Brain microvascular endothelial cell (primary cell): ENCODE data around the gene TULP3.

ENCODE experiments used
- DNase-seq: peaks from one replicate; pipeline ENCODE4 v3.0.0-alpha.2; 2020
- H3K27ac ChIP-seq: fragments of 250-450 bp; sonication (Bioruptor Pico); 2 replicates; pipeline ENCODE4 v1.5.1; 2020; ENCODE audit warnings: mild to moderate bottlenecking, moderate library complexity
- H3K27me3 ChIP-seq: fragments of 250-450 bp; sonication (Bioruptor Pico); replicated peaks from 2 replicates; pipeline ENCODE4 v1.5.1; 2020; ENCODE audit warnings: mild to moderate bottlenecking
- H3K36me3 ChIP-seq: fragments of 250-450 bp; sonication (Bioruptor Pico); replicated peaks from 2 replicates; pipeline ENCODE4 v1.5.1; 2020; ENCODE audit warnings: mild to moderate bottlenecking
- H3K4me3 ChIP-seq: 2 replicates; pipeline ENCODE4 v1.5.1; 2011; ENCODE audit warnings: low read depth, mild to moderate bottlenecking, control low read depth, low read length, moderate library complexity
- in situ Hi-C: cut with HindIII; loops from 2 replicates; pipeline ENCODE4 v1.10.0; 2017; ENCODE audit warnings: low sequenced_read_pairs, low pct_ligation_motif_present
- TF ChIP-seq, protein P1 (sequence below): IDR thresholded peaks from 2 replicates; pipeline ENCODE4 v1.5.1; 2011; ENCODE audit warnings: low read depth, mild to moderate bottlenecking, moderate library complexity, low read length, control low read depth, inconsistent platforms; ENCODE audit errors: missing control alignments

The TULP3 gene

DNA sequence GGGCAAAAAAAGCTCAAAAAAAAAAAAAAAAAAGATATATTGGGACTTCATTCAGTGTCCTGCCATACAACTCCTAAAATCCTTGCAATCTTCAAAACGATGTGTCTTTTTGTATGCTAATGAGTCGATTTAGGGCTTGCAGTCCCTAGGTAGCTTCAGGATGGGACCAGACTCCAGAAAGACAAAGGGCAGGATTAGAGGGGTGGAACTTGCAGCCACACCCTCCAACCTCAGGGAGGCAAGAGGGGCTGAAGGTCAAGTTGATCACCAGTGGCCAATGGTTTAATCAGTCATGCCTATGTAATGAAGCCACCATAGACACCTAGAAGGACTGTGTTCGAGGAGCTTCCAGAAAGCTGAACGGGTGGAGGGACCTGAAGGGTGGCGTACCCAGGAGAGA lies 97.8 kb downstream of the TULP3 start:
- in situ Hi-C loops, result no loop called here
- no peaks in the 10 kb centered on the region for H3K27me3 ChIP-seq
- TF ChIP-seq, protein P1, sequence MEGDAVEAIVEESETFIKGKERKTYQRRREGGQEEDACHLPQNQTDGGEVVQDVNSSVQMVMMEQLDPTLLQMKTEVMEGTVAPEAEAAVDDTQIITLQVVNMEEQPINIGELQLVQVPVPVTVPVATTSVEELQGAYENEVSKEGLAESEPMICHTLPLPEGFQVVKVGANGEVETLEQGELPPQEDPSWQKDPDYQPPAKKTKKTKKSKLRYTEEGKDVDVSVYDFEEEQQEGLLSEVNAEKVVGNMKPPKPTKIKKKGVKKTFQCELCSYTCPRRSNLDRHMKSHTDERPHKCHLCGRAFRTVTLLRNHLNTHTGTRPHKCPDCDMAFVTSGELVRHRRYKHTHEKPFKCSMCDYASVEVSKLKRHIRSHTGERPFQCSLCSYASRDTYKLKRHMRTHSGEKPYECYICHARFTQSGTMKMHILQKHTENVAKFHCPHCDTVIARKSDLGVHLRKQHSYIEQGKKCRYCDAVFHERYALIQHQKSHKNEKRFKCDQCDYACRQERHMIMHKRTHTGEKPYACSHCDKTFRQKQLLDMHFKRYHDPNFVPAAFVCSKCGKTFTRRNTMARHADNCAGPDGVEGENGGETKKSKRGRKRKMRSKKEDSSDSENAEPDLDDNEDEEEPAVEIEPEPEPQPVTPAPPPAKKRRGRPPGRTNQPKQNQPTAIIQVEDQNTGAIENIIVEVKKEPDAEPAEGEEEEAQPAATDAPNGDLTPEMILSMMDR, result no peak
- no peak overlapping the region for H3K27ac ChIP-seq
- H3K4me3 ChIP-seq, result no peak overlapping the region
- no peaks in the 10 kb centered on the region for H3K36me3 ChIP-seq
- no peak for DNase-seq
